ENCODE results near the gene MRTO4.
"Not testable (repeated sequence)": the region's sequence is repeated elsewhere in the genome, so short reads cannot be mapped to it uniquely, and the experiment has no call there.

MRTO4 gene

DNA sequence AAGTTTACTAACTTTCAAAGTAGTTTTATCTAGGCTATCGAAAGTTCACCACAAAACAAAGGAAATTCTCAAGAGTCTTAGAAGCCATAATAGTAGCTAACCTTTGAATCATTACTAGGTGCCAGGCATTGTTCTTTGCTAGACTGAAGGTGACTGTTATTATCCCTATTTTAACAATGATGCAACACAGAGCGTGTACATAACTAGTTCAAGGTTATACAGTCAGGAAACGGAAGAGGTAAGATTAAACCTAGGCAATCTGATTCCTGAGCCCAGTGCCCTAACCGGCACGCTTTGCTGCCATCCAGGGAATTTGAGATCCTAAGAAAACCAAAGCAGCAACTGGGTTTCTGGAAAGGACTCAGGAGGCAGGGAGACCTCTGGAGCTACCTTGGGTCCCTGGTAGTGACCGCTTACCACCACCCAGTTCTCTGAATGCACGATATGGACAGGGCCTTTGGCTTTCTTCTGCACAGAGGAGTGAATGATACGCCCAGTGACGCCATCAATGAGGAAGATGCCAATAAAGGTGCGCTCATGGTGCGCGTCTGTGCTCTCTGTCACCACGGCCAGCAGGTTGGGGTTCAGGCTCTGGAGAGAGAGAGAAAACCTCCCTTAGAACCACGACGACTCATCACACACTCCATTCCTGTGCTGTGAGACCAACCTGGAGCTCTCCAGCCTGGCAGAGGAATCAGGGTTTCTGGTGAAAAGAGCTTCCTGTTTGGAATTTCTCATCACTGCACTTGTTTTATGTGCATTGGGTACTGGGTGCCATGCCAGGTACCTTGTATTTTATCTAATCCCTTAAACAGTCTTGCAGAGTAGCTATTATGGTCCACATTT, 28.4 kb upstream of the MRTO4 start:
- DNase-seq (ENCODE audit: low spot score): no peak

DNA sequence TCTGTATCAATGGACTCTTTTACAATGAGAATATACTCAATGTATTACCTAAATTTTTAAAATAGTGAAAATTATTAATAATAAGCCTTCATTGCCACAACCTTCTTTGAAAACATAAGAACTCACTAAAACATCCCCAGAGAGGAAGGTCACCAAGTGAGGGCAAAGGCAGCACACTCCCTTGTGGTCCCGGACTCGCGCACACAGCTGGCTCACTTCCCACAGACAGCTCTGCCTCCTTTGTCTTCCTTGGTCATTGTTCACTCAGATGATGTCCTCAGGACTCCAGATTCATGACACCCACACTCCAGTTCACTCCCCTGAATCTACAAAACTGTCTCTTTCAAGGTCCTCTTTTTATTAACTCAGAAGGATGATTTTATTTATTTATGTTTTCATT, 22.4 kb upstream of the MRTO4 start:
- no peak for DNase-seq (ENCODE audit: low spot score)

GRCh38 chr1:19229828-19230325, 21.7 kb upstream of the MRTO4 start:
- DNase-seq (ENCODE audit: low spot score): no peak

- not testable (repeated sequence) for DNase-seq (ENCODE audit: low spot score)
Measured at GRCh38 chr1:19231736-19232523, 19.7 kb upstream of the MRTO4 start.

DNA sequence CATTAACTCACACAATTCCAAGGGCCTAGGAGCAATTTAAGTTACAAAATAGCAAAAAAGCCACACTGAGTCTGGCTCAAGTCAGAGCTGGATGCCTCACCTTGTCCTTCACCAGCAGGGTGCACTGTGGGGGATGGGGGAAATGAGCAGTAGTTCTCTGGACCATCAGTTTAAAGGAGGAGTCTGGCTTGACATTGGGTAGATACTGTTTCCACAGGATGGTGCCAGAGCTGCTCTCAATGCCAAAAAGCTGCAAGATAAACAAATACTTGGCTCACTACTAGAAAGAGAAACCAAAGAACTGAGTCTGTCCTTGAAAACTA, 19.1 kb upstream of the MRTO4 start:
- DNase-seq (ENCODE audit: low spot score): no peak

GRCh38 chr1:19234224-19234623, 17.4 kb upstream of the MRTO4 start:
- no peak for DNase-seq (ENCODE audit: low spot score)

DNA sequence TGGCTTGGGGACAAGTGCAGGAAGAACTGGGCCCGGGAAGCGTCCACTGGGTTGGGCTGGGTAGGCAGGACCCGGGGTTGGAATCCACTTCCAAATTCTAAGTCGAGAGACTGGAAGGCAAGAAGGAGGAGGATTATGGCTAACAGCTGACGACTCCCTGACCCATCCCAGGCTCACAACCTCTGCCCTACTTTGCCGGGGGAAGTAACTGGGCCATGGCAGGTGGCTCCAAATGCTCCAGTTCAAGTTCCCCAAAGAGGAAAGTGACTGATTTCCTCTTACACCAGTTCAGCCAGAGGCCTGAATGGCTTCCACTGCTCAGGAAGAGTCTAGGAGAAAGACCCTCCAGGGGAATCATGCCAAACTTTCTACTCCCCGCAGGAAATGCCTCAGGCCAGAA, 11.7 kb upstream of the MRTO4 start:
- DNase-seq (ENCODE audit: low spot score): no peak

DNA sequence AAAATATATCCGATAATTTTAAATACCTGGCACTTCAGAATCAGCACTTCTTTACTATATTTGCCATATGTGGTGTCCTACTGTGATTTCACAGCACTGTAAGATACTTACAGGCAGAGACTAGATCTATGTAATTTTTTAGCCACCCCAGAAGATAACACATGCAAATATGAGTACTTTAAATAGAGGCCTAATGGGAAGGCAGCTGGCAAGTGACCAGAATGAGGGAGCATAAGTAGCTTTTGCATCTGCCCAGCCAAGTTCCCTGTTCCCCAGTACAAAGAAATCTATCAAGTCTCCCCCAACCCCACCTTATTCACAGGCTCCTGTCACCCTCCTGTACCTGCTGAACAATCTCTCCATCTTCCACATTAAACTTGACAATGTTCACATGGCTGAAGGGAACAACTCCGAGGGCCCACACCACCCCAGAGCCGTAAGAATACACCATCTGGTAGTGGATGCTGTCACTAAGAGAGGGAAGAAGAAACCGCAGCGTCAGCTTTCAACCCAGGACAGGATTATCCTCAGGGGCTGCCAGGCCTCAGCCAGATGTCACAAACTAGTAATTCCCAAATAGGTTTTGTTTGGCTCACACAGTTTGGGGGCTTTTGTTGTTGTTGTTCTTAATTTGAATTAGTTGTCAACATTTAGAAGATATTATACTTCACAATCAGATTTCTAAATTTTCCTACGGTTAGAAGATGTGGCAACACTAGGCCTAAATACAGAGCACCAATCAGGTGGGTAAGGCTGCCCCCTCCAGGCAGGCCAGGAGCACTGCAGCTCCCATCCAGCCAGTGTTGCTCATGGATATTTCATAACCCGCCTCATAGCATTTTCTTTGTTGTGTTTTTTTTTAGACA, 10.7 kb upstream of the MRTO4 start:
- DNase-seq (ENCODE audit: low spot score): peak; percentile 26

GRCh38 chr1:19250629-19251304, 838 bp upstream of the MRTO4 start:
- DNase-seq (ENCODE audit: low spot score): no peak

- no peak for DNase-seq (ENCODE audit: low spot score)
Measured at GRCh38 chr1:19254416-19254815, 2.8 kb downstream of the MRTO4 start.

- no peak for DNase-seq (ENCODE audit: low spot score)
Measured at GRCh38 chr1:19255288-19255687, 3.7 kb downstream of the MRTO4 start.

GRCh38 chr1:19256301-19256700, 4.7 kb downstream of the MRTO4 start:
- DNase-seq (ENCODE audit: low spot score): not testable (repeated sequence)

- DNase-seq (ENCODE audit: low spot score): no peak
Measured at GRCh38 chr1:19257178-19257914, 5.7 kb downstream of the MRTO4 start.

- no peak for DNase-seq (ENCODE audit: low spot score)
Measured at GRCh38 chr1:19258353-19258752, 6.7 kb downstream of the MRTO4 start.

GRCh38 chr1:19260211-19261138, 8.9 kb downstream of the MRTO4 start:
- DNase-seq (ENCODE audit: low spot score): no peak

GRCh38 chr1:19262047-19262446, 10.4 kb downstream of the MRTO4 start:
- no peak for DNase-seq (ENCODE audit: low spot score)

- DNase-seq (ENCODE audit: low spot score): no peak
Measured at GRCh38 chr1:19262744-19263143, 11.1 kb downstream of the MRTO4 start.

DNA sequence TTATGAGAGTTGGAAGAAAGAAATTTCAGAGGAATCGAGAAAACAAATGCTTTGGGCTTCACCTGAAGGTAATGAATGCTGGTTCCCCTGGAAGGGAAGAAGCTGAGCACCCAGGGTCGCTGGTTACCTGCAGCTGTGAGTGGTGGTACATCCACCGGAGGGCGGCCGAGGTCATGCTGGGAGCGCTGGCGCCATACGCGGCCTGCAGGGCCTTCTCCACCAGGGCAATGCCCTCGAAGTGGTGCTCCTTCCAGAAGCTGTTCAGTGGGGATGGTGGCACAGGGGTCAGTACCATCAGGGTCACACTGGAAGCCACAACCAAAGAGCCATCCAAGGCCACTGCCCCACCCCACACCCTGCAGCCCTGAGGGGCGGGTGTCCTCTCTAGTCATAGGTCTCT, 16.8 kb downstream of the MRTO4 start:
- DNase-seq (ENCODE audit: low spot score): no peak

GRCh38 chr1:19269427-19270342, 18.1 kb downstream of the MRTO4 start:
- DNase-seq (ENCODE audit: low spot score): not testable (repeated sequence)
